ENCODE results near the gene BICRA.

BICRA gene

GRCh38 chr19:47735131-47735530 lies 126.2 kb downstream of the BICRA start:
- Histone ChIP-seq H3K27me3 (ENCODE audit: low read length) (no peaks in the 10 kb centered on the region), H4K20me1 (ENCODE audit: low read depth, low read length) (no peaks in the 10 kb centered on the region), H3K79me2 (ENCODE audit: insufficient read depth, low read length) (no peaks in the 10 kb centered on the region), H2AFZ (ENCODE audit: low read depth, low read length, severe bottlenecking) (no peak overlapping the region), H3K4me2 (ENCODE audit: low read depth, low read length, poor library complexity, severe bottlenecking) (no peak overlapping the region), H3K4me3 (ENCODE audit: insufficient read depth, low read length, poor library complexity, severe bottlenecking) (no peak overlapping the region), H3K9ac (ENCODE audit: low read length) (no peak overlapping the region), H3K27ac (ENCODE audit: low read depth, low read length) (no peak overlapping the region), H3K9me2 (replicated peaks; ENCODE audit: insufficient read depth, low read length) (no peaks in the 10 kb centered on the region), H3F3A (ENCODE audit: insufficient read depth) (no peaks in the 10 kb centered on the region), H3K36me3 (ENCODE audit: low read length) (no peaks in the 10 kb centered on the region), H3K9me3 (ENCODE audit: insufficient read depth, low read length) (no peaks in the 10 kb centered on the region)
- no peak for TF ChIP-seq EZH2phosphoT487 (conservative IDR thresholded peaks at IDR 0.05; ENCODE audit: low read length)
- TF ChIP-seq, protein P1, sequence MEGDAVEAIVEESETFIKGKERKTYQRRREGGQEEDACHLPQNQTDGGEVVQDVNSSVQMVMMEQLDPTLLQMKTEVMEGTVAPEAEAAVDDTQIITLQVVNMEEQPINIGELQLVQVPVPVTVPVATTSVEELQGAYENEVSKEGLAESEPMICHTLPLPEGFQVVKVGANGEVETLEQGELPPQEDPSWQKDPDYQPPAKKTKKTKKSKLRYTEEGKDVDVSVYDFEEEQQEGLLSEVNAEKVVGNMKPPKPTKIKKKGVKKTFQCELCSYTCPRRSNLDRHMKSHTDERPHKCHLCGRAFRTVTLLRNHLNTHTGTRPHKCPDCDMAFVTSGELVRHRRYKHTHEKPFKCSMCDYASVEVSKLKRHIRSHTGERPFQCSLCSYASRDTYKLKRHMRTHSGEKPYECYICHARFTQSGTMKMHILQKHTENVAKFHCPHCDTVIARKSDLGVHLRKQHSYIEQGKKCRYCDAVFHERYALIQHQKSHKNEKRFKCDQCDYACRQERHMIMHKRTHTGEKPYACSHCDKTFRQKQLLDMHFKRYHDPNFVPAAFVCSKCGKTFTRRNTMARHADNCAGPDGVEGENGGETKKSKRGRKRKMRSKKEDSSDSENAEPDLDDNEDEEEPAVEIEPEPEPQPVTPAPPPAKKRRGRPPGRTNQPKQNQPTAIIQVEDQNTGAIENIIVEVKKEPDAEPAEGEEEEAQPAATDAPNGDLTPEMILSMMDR (IDR thresholded peaks at IDR 0.05; ENCODE audit: insufficient read depth, low read length, poor library complexity, severe bottlenecking), result no peak

DNA sequence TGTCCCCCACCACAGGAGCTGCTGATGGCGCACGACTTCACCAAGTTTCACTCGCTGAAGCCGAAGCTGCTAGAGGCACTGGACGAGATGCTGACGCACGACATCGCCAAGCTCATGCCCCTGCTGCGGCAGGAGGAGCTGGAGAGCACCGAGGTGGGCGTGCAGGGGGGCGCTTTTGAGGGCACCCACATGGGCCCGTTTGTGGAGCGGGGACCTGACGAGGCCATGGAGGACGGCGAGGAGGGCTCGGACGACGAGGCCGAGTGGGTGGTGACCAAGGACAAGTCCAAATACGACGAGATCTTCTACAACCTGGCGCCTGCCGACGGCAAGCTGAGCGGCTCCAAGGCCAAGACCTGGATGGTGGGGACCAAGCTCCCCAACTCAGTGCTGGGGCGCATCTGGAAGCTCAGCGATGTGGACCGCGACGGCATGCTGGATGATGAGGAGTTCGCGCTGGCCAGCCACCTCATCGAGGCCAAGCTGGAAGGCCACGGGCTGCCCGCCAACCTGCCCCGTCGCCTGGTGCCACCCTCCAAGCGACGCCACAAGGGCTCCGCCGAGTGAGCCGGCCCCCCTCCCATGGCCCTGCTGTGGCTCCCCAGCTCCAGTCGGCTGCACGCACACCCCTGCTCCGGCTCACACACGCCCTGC lies 132.1 kb downstream of the BICRA start:
- Histone ChIP-seq H2AFZ (ENCODE audit: low read depth, low read length, severe bottlenecking) (no peak overlapping the region), H3K9me2 (replicated peaks; ENCODE audit: insufficient read depth, low read length) (no peaks in the 10 kb centered on the region), H3K36me3 (ENCODE audit: low read length) (no peaks in the 10 kb centered on the region), H3K9ac (ENCODE audit: low read length) (no peak overlapping the region), H3K4me3 (ENCODE audit: insufficient read depth, low read length, poor library complexity, severe bottlenecking) (no peak overlapping the region), H3F3A (ENCODE audit: insufficient read depth) (no peaks in the 10 kb centered on the region), H3K79me2 (ENCODE audit: insufficient read depth, low read length) (peaks cover 3% of the 10 kb centered on the region), H4K20me1 (ENCODE audit: low read depth, low read length) (no peaks in the 10 kb centered on the region), H3K4me2 (ENCODE audit: low read depth, low read length, poor library complexity, severe bottlenecking) (no peak overlapping the region), H3K27me3 (ENCODE audit: low read length) (no peaks in the 10 kb centered on the region), H3K9me3 (ENCODE audit: insufficient read depth, low read length) (no peaks in the 10 kb centered on the region), H3K27ac (ENCODE audit: low read depth, low read length) (no peak overlapping the region)
- TF ChIP-seq, protein P1 (IDR thresholded peaks at IDR 0.05; ENCODE audit: insufficient read depth, low read length, poor library complexity, severe bottlenecking), result no peak
- no peak for TF ChIP-seq EZH2phosphoT487 (conservative IDR thresholded peaks at IDR 0.05; ENCODE audit: low read length)

- no peak overlapping the region for H3K4me2 ChIP-seq (ENCODE audit: low read depth, low read length, poor library complexity, severe bottlenecking)
- H2AFZ ChIP-seq (ENCODE audit: low read depth, low read length, severe bottlenecking), result no peak overlapping the region
- H3K4me3 ChIP-seq (ENCODE audit: insufficient read depth, low read length, poor library complexity, severe bottlenecking), result no peak overlapping the region
- H3K9ac ChIP-seq (ENCODE audit: low read length), result no peak overlapping the region
- H3K27me3 ChIP-seq (ENCODE audit: low read length), result no peaks in the 10 kb centered on the region
- TF ChIP-seq, protein P1 (IDR thresholded peaks at IDR 0.05; ENCODE audit: insufficient read depth, low read length, poor library complexity, severe bottlenecking), result no peak
- no peak for TF ChIP-seq EZH2phosphoT487 (conservative IDR thresholded peaks at IDR 0.05; ENCODE audit: low read length)
- no peaks in the 10 kb centered on the region for H4K20me1 ChIP-seq (ENCODE audit: low read depth, low read length)
- H3F3A ChIP-seq (ENCODE audit: insufficient read depth), result no peaks in the 10 kb centered on the region
- H3K9me2 ChIP-seq (replicated peaks; ENCODE audit: insufficient read depth, low read length), result no peaks in the 10 kb centered on the region
- no peak overlapping the region for H3K27ac ChIP-seq (ENCODE audit: low read depth, low read length)
- peaks cover 10% of the 10 kb centered on the region for H3K79me2 ChIP-seq (ENCODE audit: insufficient read depth, low read length)
- no peaks in the 10 kb centered on the region for H3K9me3 ChIP-seq (ENCODE audit: insufficient read depth, low read length)
- no peaks in the 10 kb centered on the region for H3K36me3 ChIP-seq (ENCODE audit: low read length)
Measured at GRCh38 chr19:47741544-47742140, 132.7 kb downstream of the BICRA start.
